ENCODE data around the gene RANBP1. TPM values are rescaled to one million over a fixed set of nuclear protein-coding genes. Genes with fewer than 3 reads are reported as not detected.

Gene RANBP1
- total RNA-seq, 1 donor from 2014 or later, result 133 TPM

DNA sequence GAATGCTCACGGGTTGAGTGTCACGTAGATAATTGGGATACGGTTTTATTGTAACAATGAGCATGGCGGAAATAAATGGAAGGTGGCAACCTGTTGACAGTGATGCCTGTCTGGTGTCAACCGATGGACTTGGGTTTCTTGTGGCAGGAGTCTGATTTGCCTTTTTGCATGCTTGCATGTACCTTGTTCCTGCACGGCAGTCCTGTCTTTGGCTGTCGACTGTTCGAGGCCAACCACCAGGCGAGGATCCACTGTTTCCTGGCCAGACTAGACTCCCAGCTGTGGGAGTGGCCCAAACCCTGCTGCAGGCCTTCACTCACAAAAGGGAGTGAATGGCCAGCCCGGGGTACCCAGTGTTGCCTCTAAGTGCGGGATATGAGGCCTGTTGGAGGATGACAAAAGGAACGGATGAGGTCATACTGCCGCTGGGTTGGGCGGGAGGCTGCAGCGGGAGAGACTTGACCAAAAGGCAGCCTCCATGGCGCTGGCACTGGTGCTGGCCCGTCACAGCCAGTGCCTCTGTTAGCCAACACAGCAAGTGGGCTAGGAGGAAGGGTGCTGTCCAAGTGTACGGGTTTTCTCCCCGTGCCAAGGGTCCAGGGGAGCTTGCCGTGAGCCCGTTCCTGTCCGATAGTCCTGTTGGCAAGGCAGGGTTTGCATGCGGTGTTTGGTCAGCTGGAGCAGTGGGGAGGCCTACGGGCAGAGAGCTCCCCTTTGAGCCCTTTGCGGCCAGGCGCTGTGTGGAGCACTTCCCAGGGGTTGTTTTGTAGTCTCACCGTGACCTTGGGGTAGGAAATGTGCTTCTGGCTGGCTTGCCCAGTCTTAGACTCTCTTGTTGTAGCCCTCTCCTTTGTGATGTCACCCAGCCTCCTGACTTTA is 34.9 kb upstream of the RANBP1 start:
- TF ChIP-seq, protein P1, sequence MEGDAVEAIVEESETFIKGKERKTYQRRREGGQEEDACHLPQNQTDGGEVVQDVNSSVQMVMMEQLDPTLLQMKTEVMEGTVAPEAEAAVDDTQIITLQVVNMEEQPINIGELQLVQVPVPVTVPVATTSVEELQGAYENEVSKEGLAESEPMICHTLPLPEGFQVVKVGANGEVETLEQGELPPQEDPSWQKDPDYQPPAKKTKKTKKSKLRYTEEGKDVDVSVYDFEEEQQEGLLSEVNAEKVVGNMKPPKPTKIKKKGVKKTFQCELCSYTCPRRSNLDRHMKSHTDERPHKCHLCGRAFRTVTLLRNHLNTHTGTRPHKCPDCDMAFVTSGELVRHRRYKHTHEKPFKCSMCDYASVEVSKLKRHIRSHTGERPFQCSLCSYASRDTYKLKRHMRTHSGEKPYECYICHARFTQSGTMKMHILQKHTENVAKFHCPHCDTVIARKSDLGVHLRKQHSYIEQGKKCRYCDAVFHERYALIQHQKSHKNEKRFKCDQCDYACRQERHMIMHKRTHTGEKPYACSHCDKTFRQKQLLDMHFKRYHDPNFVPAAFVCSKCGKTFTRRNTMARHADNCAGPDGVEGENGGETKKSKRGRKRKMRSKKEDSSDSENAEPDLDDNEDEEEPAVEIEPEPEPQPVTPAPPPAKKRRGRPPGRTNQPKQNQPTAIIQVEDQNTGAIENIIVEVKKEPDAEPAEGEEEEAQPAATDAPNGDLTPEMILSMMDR (IDR thresholded peaks at IDR 0.05), result no peak
- peak overlapping the region; percentile 83 for H3K4me3 Mint-ChIP-seq
- intact Hi-C loops (cut with micrococcal nuclease), result loop anchor here (1.0 to 2.0 kb wide), 3 partner anchors 36 to 60 kb away; partner anchors contain the start of genes TANGO2, TRMT2A and ZDHHC8
- peak overlapping the region; percentile 66 for H3K27ac Mint-ChIP-seq
- DNase-seq (no peak), ATAC-seq (ENCODE audit: low read depth) (no peak)
- H3K27me3 Mint-ChIP-seq, result no peaks in the 10 kb centered on the region
- peaks cover 6% of the 10 kb centered on the region for H3K36me3 Mint-ChIP-seq (ENCODE audit: low read depth)
- H3K9me3 Mint-ChIP-seq, result no peaks in the 10 kb centered on the region
- H3K4me1 Mint-ChIP-seq, result peaks cover 32% of the 10 kb centered on the region
- POLR2A ChIA-PET, result no interaction called here
- CTCF ChIA-PET, result no interaction called here

DNA sequence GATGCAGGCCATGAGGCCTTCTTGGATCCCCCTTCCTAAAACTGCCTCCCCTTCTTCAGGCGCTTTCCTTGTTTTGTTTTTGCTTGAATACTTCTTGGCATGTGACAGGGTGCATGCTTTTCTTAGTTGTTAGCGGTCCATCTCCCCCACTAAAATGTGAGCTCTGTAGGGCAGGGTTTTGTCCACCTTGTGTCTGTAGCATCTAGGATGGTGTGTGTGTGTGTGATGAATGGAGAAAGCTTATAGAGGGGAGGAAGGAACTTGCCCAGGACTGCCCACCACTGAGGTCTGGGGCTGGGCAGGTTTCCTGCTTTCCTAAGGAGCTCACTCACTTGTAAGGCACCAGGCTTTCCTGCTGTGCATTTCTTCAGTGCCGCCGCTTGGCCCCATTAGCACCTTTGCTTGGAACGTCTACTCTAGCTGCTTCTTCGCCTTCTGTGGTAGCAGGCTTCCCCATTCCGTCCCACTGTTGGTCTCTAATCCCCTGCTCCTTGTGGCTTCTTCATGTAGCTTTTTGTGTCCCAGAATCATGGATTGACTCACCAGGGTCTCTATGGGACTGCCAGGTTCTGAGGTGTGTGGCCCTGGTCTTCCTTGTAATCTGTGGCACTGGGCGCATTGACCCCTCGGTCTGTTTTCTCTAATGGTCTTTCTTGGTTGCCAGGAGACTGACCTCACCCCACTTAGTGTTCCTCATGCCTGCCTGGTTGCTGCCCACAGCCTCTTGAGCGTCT is 32.6 kb upstream of the RANBP1 start:
- no peak overlapping the region for H3K4me3 Mint-ChIP-seq
- POLR2A ChIA-PET, result interaction anchor here (1.3 kb wide), 1 partner anchor 27 kb away, joined by 3 read pairs; no protein-coding TSS in a partner anchor
- intact Hi-C loops (cut with micrococcal nuclease), result no loop called here
- H3K36me3 Mint-ChIP-seq (ENCODE audit: low read depth), result peaks cover 27% of the 10 kb centered on the region
- H3K27me3 Mint-ChIP-seq, result no peaks in the 10 kb centered on the region
- DNase-seq, result no peak
- TF ChIP-seq, protein P1 (IDR thresholded peaks at IDR 0.05), result no peak
- peaks cover 32% of the 10 kb centered on the region for H3K4me1 Mint-ChIP-seq
- H3K27ac Mint-ChIP-seq, result no peak overlapping the region
- no peaks in the 10 kb centered on the region for H3K9me3 Mint-ChIP-seq
- CTCF ChIA-PET, result no interaction called here
- ATAC-seq (ENCODE audit: low read depth), result no peak

DNA sequence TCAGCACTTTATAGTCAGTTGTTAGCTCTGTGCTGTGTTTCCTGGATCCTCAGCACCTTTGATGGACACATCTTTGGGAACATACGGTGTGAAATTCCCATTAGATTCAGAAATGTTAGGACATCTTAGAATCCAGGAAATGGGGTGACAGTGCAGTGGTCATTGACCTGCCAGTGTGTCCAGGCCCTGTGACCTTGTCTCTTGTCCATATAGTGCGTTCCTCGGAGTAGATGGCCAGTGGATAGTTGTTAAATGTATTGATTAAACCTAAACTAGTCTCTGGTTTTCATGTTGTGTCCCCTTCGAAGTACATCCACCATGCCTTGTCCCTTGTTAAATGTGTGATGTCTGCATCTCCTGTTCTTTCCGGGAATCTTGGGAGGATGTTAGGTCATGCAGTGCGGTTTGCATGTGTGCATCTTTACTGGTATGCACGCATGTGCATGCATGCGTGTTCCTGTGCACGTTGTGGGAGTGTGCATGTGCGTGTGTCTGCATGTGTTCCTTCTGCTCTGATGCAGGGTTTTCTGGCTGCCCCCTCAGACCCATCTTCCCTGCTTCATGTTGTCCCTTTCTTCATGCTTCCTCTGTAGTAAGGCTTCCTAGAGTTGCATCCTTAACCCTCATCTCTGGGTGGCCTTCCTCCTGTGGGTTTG is 31.9 kb upstream of the RANBP1 start:
- H3K9me3 Mint-ChIP-seq, result no peaks in the 10 kb centered on the region
- no peak overlapping the region for H3K27ac Mint-ChIP-seq
- H3K4me1 Mint-ChIP-seq, result peaks cover 32% of the 10 kb centered on the region
- ChIA-PET CTCF (no interaction called here), POLR2A (no interaction called here)
- intact Hi-C loops (cut with micrococcal nuclease), result no loop called here
- peaks cover 34% of the 10 kb centered on the region for H3K36me3 Mint-ChIP-seq (ENCODE audit: low read depth)
- TF ChIP-seq, protein P1 (IDR thresholded peaks at IDR 0.05), result no peak
- H3K4me3 Mint-ChIP-seq, result no peak overlapping the region
- no peaks in the 10 kb centered on the region for H3K27me3 Mint-ChIP-seq
- DNase-seq, result no peak
- ATAC-seq (ENCODE audit: low read depth), result no peak

DNA sequence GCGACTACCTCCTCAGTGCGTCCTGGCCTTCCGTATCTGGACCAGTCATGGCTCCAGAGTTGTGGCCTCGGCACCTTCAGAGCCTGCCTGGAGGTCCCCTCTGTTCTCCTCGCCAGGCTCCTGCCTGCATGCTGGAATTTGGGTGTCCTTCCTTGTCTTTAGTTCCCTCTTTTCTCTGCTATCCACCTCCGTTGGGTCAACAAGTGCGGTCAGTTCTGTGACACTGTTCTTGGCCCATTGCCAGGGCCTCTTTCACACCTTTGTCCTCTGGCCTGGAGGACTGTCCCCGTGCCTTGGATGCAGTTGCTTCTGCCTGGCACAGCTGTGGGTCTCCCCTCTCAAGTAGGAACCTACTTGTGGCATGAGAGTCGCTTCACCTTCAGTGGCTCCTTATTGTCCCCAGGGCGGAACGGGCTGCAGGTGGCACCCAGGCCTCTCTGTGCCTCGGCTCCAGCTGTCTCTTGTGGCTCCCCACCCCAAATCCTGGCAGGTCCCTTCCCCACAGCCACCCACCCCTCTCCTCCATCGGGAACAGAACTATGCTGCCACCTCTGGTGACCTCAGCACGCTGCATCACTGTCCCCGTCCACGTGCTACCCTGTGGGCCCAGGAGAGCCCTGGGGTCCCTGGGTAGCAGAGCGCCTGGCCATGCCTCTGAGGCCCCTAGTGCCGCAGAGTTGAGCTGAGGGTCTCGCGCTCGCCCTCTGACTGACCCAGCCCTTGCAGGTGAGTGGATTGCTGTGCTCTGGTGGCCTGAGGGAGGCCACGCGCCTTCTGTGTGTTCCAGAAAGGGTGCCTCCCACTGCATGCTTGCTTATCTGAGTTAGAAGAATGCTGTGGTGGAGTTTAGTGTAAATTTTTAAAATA is 31.1 kb upstream of the RANBP1 start:
- no peaks in the 10 kb centered on the region for H3K9me3 Mint-ChIP-seq
- no peak for DNase-seq
- POLR2A ChIA-PET, result no interaction called here
- no peak overlapping the region for H3K4me3 Mint-ChIP-seq
- ATAC-seq (ENCODE audit: low read depth), result no peak
- intact Hi-C loops (cut with micrococcal nuclease), result no loop called here
- no peak overlapping the region for H3K27ac Mint-ChIP-seq
- TF ChIP-seq, protein P1 (IDR thresholded peaks at IDR 0.05), result no peak
- peaks cover 30% of the 10 kb centered on the region for H3K4me1 Mint-ChIP-seq
- peaks cover 41% of the 10 kb centered on the region for H3K36me3 Mint-ChIP-seq (ENCODE audit: low read depth)
- CTCF ChIA-PET, result no interaction called here
- H3K27me3 Mint-ChIP-seq, result no peaks in the 10 kb centered on the region
